ENCODE measurements around the gene BBOF1. TPM values are rescaled to one million over a fixed set of nuclear protein-coding genes. Genes with fewer than 3 reads are reported as not detected.
"Not testable (repeated sequence)": the region's sequence is repeated elsewhere in the genome, so short reads cannot be mapped to it uniquely, and the experiment has no call there.

BBOF1 gene
- total RNA-seq, 3 donors from 2014 or later (not counting 1 experiment from before 2014, with no cell fraction given), result 3.1 to 3.6 (median 3.2) TPM

GRCh38 chr14:73977896-73978295, 41.3 kb upstream of the BBOF1 start:
- H3K27ac ChIP-seq (ENCODE audit: low read length), result no peak overlapping the region
- H3K4me3 ChIP-seq (ENCODE audit: low read length), result no peak overlapping the region
- no peaks in the 10 kb centered on the region for H3K4me1 Mint-ChIP-seq
- ATAC-seq, result no peak
- peaks cover 5% of the 10 kb centered on the region for H3K36me3 ChIP-seq (ENCODE audit: control insufficient read depth, insufficient read depth, low read length)
- WGBS (ENCODE audit: insufficient coverage), result 92% methylated on average over 2 of the region's 4 CpGs
- H3K27me3 ChIP-seq (ENCODE audit: control insufficient read depth, insufficient read depth, low read length), result no peaks in the 10 kb centered on the region
- DNase-seq, result no peak
- no peaks in the 10 kb centered on the region for H3K36me3 Mint-ChIP-seq
- no peaks in the 10 kb centered on the region for H3K27me3 Mint-ChIP-seq (ENCODE audit: low read depth in 2 of 2)
- no peaks in the 10 kb centered on the region for H3K9me3 Mint-ChIP-seq
- H3K9me3 ChIP-seq (ENCODE audit: control insufficient read depth, insufficient read depth, low read length), result no peaks in the 10 kb centered on the region
- no peaks in the 10 kb centered on the region for H3K4me1 ChIP-seq (ENCODE audit: control insufficient read depth, insufficient read depth, low read length)
- H3K4me3 Mint-ChIP-seq, result no peak overlapping the region
- no peak for TF ChIP-seq CTCF (IDR thresholded peaks at IDR 0.05)
- no peak overlapping the region for H3K27ac Mint-ChIP-seq
- intact Hi-C loops (cut with micrococcal nuclease), result no loop called here

- no peak overlapping the region for H3K4me3 ChIP-seq (ENCODE audit: low read length)
- no peak overlapping the region for H3K27ac Mint-ChIP-seq
- peaks cover 6% of the 10 kb centered on the region for H3K36me3 ChIP-seq (ENCODE audit: control insufficient read depth, insufficient read depth, low read length)
- H3K4me1 ChIP-seq (ENCODE audit: control insufficient read depth, insufficient read depth, low read length), result no peaks in the 10 kb centered on the region
- 87% methylated on average over 2 of the region's 3 CpGs for WGBS (ENCODE audit: insufficient coverage)
- intact Hi-C loops (cut with micrococcal nuclease), result no loop called here
- no peaks in the 10 kb centered on the region for H3K27me3 Mint-ChIP-seq (ENCODE audit: low read depth in 2 of 2)
- H3K4me1 Mint-ChIP-seq, result no peaks in the 10 kb centered on the region
- ATAC-seq, result no peak
- H3K27me3 ChIP-seq (ENCODE audit: control insufficient read depth, insufficient read depth, low read length), result no peaks in the 10 kb centered on the region
- H3K27ac ChIP-seq (ENCODE audit: low read length), result no peak overlapping the region
- no peak for TF ChIP-seq CTCF (IDR thresholded peaks at IDR 0.05)
- H3K9me3 ChIP-seq (ENCODE audit: control insufficient read depth, insufficient read depth, low read length), result no peaks in the 10 kb centered on the region
- no peak overlapping the region for H3K4me3 Mint-ChIP-seq
- H3K36me3 Mint-ChIP-seq, result peaks cover 7% of the 10 kb centered on the region
- DNase-seq, result no peak
- no peaks in the 10 kb centered on the region for H3K9me3 Mint-ChIP-seq
Observed at GRCh38 chr14:73988065-73988464, 31.1 kb upstream of the BBOF1 start.

GRCh38 chr14:73988656-73989055, 30.5 kb upstream of the BBOF1 start:
- intact Hi-C loops (cut with micrococcal nuclease); H3K4me3 Mint-ChIP-seq; H3K27ac ChIP-seq (ENCODE audit: low read length); H3K4me1 ChIP-seq (ENCODE audit: control insufficient read depth, insufficient read depth, low read length); H3K27me3 Mint-ChIP-seq (ENCODE audit: low read depth in 2 of 2); H3K36me3 ChIP-seq (ENCODE audit: control insufficient read depth, insufficient read depth, low read length); H3K36me3 Mint-ChIP-seq; DNase-seq; H3K4me3 ChIP-seq (ENCODE audit: low read length); H3K27me3 ChIP-seq (ENCODE audit: control insufficient read depth, insufficient read depth, low read length); ATAC-seq; H3K9me3 ChIP-seq (ENCODE audit: control insufficient read depth, insufficient read depth, low read length); H3K9me3 Mint-ChIP-seq; H3K27ac Mint-ChIP-seq; H3K4me1 Mint-ChIP-seq: not testable (repeated sequence)
- 91% methylated on average over 5 of the region's 7 CpGs for WGBS (ENCODE audit: insufficient coverage)

- H3K9me3 Mint-ChIP-seq, result no peaks in the 10 kb centered on the region
- Histone ChIP-seq H3K4me1 (ENCODE audit: control insufficient read depth, insufficient read depth, low read length) (no peaks in the 10 kb centered on the region), H3K4me3 (ENCODE audit: low read length) (no peak overlapping the region), H3K9me3 (ENCODE audit: control insufficient read depth, insufficient read depth, low read length) (no peaks in the 10 kb centered on the region), H3K27me3 (ENCODE audit: control insufficient read depth, insufficient read depth, low read length) (no peaks in the 10 kb centered on the region), H3K36me3 (ENCODE audit: control insufficient read depth, insufficient read depth, low read length) (peaks cover 6% of the 10 kb centered on the region), H3K27ac (ENCODE audit: low read length) (no peak overlapping the region)
- intact Hi-C loops (cut with micrococcal nuclease), result no loop called here
- no peak overlapping the region for H3K27ac Mint-ChIP-seq
- no peak overlapping the region for H3K4me3 Mint-ChIP-seq
- 82% methylated on average over 4 of the region's 4 CpGs for WGBS (ENCODE audit: insufficient coverage)
- TF ChIP-seq CTCF (IDR thresholded peaks at IDR 0.05), result no peak
- DNase-seq (no peak), ATAC-seq (no peak)
- H3K4me1 Mint-ChIP-seq, result no peaks in the 10 kb centered on the region
- H3K27me3 Mint-ChIP-seq (ENCODE audit: low read depth in 2 of 2), result no peaks in the 10 kb centered on the region
- H3K36me3 Mint-ChIP-seq, result peaks cover 7% of the 10 kb centered on the region
Observed at GRCh38 chr14:73991092-73991491, 28.1 kb upstream of the BBOF1 start.

- H3K4me1 ChIP-seq (ENCODE audit: control insufficient read depth, insufficient read depth, low read length); H3K4me3 Mint-ChIP-seq; H3K27me3 ChIP-seq (ENCODE audit: control insufficient read depth, insufficient read depth, low read length); H3K4me1 Mint-ChIP-seq; intact Hi-C loops (cut with micrococcal nuclease); H3K36me3 ChIP-seq (ENCODE audit: control insufficient read depth, insufficient read depth, low read length); H3K27ac ChIP-seq (ENCODE audit: low read length); H3K27me3 Mint-ChIP-seq (ENCODE audit: low read depth in 2 of 2); H3K27ac Mint-ChIP-seq; H3K9me3 ChIP-seq (ENCODE audit: control insufficient read depth, insufficient read depth, low read length); H3K4me3 ChIP-seq (ENCODE audit: low read length); ATAC-seq; H3K9me3 Mint-ChIP-seq; DNase-seq; H3K36me3 Mint-ChIP-seq: not testable (repeated sequence)
- WGBS (ENCODE audit: insufficient coverage), result 98% methylated on average over 7 of the region's 7 CpGs
Observed at GRCh38 chr14:73994926-73995325, 24.2 kb upstream of the BBOF1 start.
